ENCODE results near the gene SLC18A3. TPM values are rescaled to one million over a fixed set of nuclear protein-coding genes. Genes with fewer than 3 reads are reported as not detected.

SLC18A3 gene
- total RNA-seq, 1 donor from 2014 or later, result not detected

GRCh38 chr10:49621561-49621960 is 11.5 kb downstream of the SLC18A3 start:
- H3K36me3 ChIP-seq (ENCODE audit: control insufficient read depth, insufficient read depth, low read length), result no peaks in the 10 kb centered on the region
- no peak for DNase-seq (ENCODE audit: low read depth)
- H3K4me3 ChIP-seq (ENCODE audit: low read depth, low read length), result no peak overlapping the region
- H3K27me3 ChIP-seq (ENCODE audit: control insufficient read depth, insufficient read depth, low read length), result peaks cover 23% of the 10 kb centered on the region
- TF ChIP-seq CTCF (IDR thresholded peaks at IDR 0.05; ENCODE audit: insufficient read depth, low read length, poor library complexity, severe bottlenecking), result no peak

- Histone ChIP-seq H3K27me3 (ENCODE audit: control insufficient read depth, insufficient read depth, low read length) (peaks cover 16% of the 10 kb centered on the region), H3K4me3 (ENCODE audit: low read depth, low read length) (no peak overlapping the region), H3K36me3 (ENCODE audit: control insufficient read depth, insufficient read depth, low read length) (no peaks in the 10 kb centered on the region)
- DNase-seq (ENCODE audit: low read depth), result no peak
- no peak for TF ChIP-seq CTCF (IDR thresholded peaks at IDR 0.05; ENCODE audit: insufficient read depth, low read length, poor library complexity, severe bottlenecking)
Observed at GRCh38 chr10:49622426-49623425, 12.6 kb downstream of the SLC18A3 start.

GRCh38 chr10:49624629-49625028 is 14.5 kb downstream of the SLC18A3 start:
- Histone ChIP-seq H3K27me3 (ENCODE audit: control insufficient read depth, insufficient read depth, low read length) (peaks cover 12% of the 10 kb centered on the region), H3K4me3 (ENCODE audit: low read depth, low read length) (no peak overlapping the region), H3K36me3 (ENCODE audit: control insufficient read depth, insufficient read depth, low read length) (no peaks in the 10 kb centered on the region)
- DNase-seq (ENCODE audit: low read depth), result no peak
- no peak for TF ChIP-seq CTCF (IDR thresholded peaks at IDR 0.05; ENCODE audit: insufficient read depth, low read length, poor library complexity, severe bottlenecking)

GRCh38 chr10:49625411-49625810 is 15.3 kb downstream of the SLC18A3 start:
- Histone ChIP-seq H3K4me3 (ENCODE audit: low read depth, low read length) (no peak overlapping the region), H3K27me3 (ENCODE audit: control insufficient read depth, insufficient read depth, low read length) (peaks cover 13% of the 10 kb centered on the region), H3K36me3 (ENCODE audit: control insufficient read depth, insufficient read depth, low read length) (no peaks in the 10 kb centered on the region)
- no peak for TF ChIP-seq CTCF (IDR thresholded peaks at IDR 0.05; ENCODE audit: insufficient read depth, low read length, poor library complexity, severe bottlenecking)
- no peak for DNase-seq (ENCODE audit: low read depth)

- no peak overlapping the region for H3K4me3 ChIP-seq (ENCODE audit: low read depth, low read length)
- TF ChIP-seq CTCF (IDR thresholded peaks at IDR 0.05; ENCODE audit: insufficient read depth, low read length, poor library complexity, severe bottlenecking), result no peak
- DNase-seq (ENCODE audit: low read depth), result no peak
- H3K27me3 ChIP-seq (ENCODE audit: control insufficient read depth, insufficient read depth, low read length), result peaks cover 9% of the 10 kb centered on the region
- no peaks in the 10 kb centered on the region for H3K36me3 ChIP-seq (ENCODE audit: control insufficient read depth, insufficient read depth, low read length)
Observed at GRCh38 chr10:49627038-49627437, 16.9 kb downstream of the SLC18A3 start.
